ENCODE measurements around the gene NXT1. TPM values are rescaled to one million over a fixed set of nuclear protein-coding genes. Genes with fewer than 3 reads are reported as not detected.
A peak's percentile ranks its signal among the peaks of the same experiment; 100 is the strongest.

NXT1 gene
- total and polyA plus RNA-seq, 10 of the 15 experiments (the other 5 are each of a cell fraction or from before 2014, with no cell fraction given): 10.2 to 66.7 (median 44.0) TPM

DNA sequence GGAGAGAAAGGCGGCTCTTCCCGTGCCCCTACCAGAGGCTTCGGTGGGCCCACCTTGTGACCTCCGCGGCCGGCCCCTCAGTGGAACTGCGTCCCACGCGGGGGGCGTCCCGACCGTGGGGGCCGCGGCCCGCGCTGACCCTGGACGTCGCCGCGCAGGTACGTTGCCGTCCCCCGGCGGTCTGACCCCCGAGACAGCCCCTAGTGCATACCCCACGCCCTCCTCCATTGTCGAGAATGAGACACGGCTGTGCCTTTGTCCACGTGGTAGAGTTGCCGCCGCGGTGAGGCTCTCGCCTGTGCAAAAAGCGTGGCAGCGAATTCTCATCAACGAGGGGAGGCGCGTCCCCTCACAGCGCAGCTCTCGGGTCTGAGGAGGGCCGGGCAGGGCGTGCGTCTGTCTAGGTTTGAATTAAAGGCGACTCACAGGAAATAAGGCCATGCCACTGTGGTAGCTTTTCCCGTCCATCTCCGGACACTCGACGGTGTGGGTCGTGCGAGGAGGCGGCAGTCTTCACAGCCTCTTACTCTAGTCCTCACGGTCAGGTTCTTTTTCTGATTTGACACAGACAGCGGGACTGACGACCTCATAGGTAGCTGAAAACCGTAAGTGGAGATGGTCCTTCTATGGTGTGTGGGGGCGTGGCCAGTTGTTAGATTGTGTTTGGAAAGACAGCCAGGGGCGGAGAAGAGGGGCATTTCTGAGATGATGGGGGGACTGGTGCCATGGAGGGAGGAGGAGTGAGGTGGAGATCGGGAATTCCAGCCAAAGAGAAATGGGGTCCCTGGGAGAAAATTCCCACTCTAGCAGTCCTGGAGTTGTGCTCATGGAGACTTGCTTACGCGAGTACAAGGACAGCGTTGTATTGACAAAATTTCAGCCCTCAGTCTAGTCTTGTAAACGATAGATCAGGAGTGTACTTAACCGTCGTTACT, 580 bp downstream of the NXT1 start (continued):
- TF ChIP-seq, protein P1, sequence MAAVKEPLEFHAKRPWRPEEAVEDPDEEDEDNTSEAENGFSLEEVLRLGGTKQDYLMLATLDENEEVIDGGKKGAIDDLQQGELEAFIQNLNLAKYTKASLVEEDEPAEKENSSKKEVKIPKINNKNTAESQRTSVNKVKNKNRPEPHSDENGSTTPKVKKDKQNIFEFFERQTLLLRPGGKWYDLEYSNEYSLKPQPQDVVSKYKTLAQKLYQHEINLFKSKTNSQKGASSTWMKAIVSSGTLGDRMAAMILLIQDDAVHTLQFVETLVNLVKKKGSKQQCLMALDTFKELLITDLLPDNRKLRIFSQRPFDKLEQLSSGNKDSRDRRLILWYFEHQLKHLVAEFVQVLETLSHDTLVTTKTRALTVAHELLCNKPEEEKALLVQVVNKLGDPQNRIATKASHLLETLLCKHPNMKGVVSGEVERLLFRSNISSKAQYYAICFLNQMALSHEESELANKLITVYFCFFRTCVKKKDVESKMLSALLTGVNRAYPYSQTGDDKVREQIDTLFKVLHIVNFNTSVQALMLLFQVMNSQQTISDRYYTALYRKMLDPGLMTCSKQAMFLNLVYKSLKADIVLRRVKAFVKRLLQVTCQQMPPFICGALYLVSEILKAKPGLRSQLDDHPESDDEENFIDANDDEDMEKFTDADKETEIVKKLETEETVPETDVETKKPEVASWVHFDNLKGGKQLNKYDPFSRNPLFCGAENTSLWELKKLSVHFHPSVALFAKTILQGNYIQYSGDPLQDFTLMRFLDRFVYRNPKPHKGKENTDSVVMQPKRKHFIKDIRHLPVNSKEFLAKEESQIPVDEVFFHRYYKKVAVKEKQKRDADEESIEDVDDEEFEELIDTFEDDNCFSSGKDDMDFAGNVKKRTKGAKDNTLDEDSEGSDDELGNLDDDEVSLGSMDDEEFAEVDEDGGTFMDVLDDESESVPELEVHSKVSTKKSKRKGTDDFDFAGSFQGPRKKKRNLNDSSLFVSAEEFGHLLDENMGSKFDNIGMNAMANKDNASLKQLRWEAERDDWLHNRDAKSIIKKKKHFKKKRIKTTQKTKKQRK (IDR thresholded peaks at IDR 0.05; ENCODE audit: low read depth, low read length): no peak
- no peak for TF ChIP-seq HCFC1 (IDR thresholded peaks at IDR 0.05; ENCODE audit: low read length)
- no peak for TF ChIP-seq ASH2L (IDR thresholded peaks at IDR 0.05; ENCODE audit: borderline replicate concordance, low read depth)
- TF ChIP-seq, protein P2, sequence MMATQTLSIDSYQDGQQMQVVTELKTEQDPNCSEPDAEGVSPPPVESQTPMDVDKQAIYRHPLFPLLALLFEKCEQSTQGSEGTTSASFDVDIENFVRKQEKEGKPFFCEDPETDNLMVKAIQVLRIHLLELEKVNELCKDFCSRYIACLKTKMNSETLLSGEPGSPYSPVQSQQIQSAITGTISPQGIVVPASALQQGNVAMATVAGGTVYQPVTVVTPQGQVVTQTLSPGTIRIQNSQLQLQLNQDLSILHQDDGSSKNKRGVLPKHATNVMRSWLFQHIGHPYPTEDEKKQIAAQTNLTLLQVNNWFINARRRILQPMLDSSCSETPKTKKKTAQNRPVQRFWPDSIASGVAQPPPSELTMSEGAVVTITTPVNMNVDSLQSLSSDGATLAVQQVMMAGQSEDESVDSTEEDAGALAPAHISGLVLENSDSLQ (IDR thresholded peaks at IDR 0.05): peak; percentile 52
- TF ChIP-seq, protein P3, sequence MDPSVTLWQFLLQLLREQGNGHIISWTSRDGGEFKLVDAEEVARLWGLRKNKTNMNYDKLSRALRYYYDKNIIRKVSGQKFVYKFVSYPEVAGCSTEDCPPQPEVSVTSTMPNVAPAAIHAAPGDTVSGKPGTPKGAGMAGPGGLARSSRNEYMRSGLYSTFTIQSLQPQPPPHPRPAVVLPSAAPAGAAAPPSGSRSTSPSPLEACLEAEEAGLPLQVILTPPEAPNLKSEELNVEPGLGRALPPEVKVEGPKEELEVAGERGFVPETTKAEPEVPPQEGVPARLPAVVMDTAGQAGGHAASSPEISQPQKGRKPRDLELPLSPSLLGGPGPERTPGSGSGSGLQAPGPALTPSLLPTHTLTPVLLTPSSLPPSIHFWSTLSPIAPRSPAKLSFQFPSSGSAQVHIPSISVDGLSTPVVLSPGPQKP (IDR thresholded peaks at IDR 0.05; ENCODE audit: low read depth, low read length): no peak
- TF ChIP-seq SUZ12 (IDR thresholded peaks at IDR 0.05; ENCODE audit: unreplicated experiment): no peak
- TF ChIP-seq, protein P4, sequence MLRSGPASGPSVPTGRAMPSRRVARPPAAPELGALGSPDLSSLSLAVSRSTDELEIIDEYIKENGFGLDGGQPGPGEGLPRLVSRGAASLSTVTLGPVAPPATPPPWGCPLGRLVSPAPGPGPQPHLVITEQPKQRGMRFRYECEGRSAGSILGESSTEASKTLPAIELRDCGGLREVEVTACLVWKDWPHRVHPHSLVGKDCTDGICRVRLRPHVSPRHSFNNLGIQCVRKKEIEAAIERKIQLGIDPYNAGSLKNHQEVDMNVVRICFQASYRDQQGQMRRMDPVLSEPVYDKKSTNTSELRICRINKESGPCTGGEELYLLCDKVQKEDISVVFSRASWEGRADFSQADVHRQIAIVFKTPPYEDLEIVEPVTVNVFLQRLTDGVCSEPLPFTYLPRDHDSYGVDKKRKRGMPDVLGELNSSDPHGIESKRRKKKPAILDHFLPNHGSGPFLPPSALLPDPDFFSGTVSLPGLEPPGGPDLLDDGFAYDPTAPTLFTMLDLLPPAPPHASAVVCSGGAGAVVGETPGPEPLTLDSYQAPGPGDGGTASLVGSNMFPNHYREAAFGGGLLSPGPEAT (IDR thresholded peaks at IDR 0.05; ENCODE audit: low read depth): no peak
- TF ChIP-seq EGR1 (IDR thresholded peaks at IDR 0.05; ENCODE audit: borderline replicate concordance in 1 of 2, low read depth in 2 of 2, low read length in 2 of 2): no peak
- peak in 1 of 2 experiments; percentile 30; a peak in 1 of 4 replicates for TF ChIP-seq IKZF2 (IDR thresholded peaks at IDR 0.05)
- no peak for TF ChIP-seq RAD51 (IDR thresholded peaks at IDR 0.05)
- no peak for TF ChIP-seq TARDBP (IDR thresholded peaks at IDR 0.05; ENCODE audit: borderline replicate concordance)
- TF ChIP-seq YY1 (IDR thresholded peaks at IDR 0.05; ENCODE audit: low read depth, low read length): peak; percentile 10; the same call in 1 of the 2 replicates
- TF ChIP-seq BHLHE40 (IDR thresholded peaks at IDR 0.05; ENCODE audit: borderline replicate concordance in 1 of 2, low read depth in 2 of 2, low read length in 1 of 2): no peak
- TF ChIP-seq, protein P5, sequence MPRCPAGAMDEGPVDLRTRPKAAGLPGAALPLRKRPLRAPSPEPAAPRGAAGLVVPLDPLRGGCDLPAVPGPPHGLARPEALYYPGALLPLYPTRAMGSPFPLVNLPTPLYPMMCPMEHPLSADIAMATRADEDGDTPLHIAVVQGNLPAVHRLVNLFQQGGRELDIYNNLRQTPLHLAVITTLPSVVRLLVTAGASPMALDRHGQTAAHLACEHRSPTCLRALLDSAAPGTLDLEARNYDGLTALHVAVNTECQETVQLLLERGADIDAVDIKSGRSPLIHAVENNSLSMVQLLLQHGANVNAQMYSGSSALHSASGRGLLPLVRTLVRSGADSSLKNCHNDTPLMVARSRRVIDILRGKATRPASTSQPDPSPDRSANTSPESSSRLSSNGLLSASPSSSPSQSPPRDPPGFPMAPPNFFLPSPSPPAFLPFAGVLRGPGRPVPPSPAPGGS (IDR thresholded peaks at IDR 0.05; ENCODE audit: borderline replicate concordance, insufficient read depth, low read depth, low read length, poor library complexity, severe bottlenecking): peak; percentile 14
- peak; percentile 8; the same call in 1 of the 2 replicates for TF ChIP-seq MTA2 (IDR thresholded peaks at IDR 0.05; ENCODE audit: low read depth)
- TF ChIP-seq ZNF274 (IDR thresholded peaks at IDR 0.05; ENCODE audit: insufficient read depth, insufficient read length): no peak
- TF ChIP-seq, protein P6, sequence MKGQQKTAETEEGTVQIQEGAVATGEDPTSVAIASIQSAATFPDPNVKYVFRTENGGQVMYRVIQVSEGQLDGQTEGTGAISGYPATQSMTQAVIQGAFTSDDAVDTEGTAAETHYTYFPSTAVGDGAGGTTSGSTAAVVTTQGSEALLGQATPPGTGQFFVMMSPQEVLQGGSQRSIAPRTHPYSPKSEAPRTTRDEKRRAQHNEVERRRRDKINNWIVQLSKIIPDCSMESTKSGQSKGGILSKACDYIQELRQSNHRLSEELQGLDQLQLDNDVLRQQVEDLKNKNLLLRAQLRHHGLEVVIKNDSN (IDR thresholded peaks at IDR 0.05; ENCODE audit: borderline replicate concordance, extremely low read length, insufficient read depth, low read depth, low read length): peak; percentile 53
- no peak for TF ChIP-seq MEF2B (IDR thresholded peaks at IDR 0.05; ENCODE audit: partially characterized antibody, poor library complexity, severe bottlenecking)

All from GM12878 (cell line).